GM11168 (cell line): Measurements from ENCODE around the gene HOXA3.

Source experiments
- in situ Hi-C: fragments of 300-500 bp; cut with MboI; formaldehyde crosslinking; loops from one replicate; pipeline ENCODE4 v1.12.0; 2022; ENCODE audit warnings: low sequenced_read_pairs; ENCODE audit not compliant: unreplicated experiment

HOXA3 gene

GRCh38 chr7:27191161-27191731 lies 38.9 kb upstream of the HOXA3 start:
- in situ Hi-C loops: loop anchor here (25.0 kb wide), 1 partner anchor 1329 kb away; no protein-coding TSS in a partner anchor

GRCh38 chr7:27189997-27190748 lies 37.8 kb upstream of the HOXA3 start:
- in situ Hi-C loops: loop anchor here (25.0 kb wide), 1 partner anchor 1328 kb away; no protein-coding TSS in a partner anchor

GRCh38 chr7:27189295-27189996 lies 37.1 kb upstream of the HOXA3 start:
- in situ Hi-C loops: loop anchor here (25.0 kb wide), 1 partner anchor 1327 kb away; no protein-coding TSS in a partner anchor

- in situ Hi-C loops: loop anchor here (25.0 kb wide), 1 partner anchor 1326 kb away; no protein-coding TSS in a partner anchor
Observed at GRCh38 chr7:27188386-27189294, 36.3 kb upstream of the HOXA3 start.

GRCh38 chr7:27187475-27188385 lies 35.3 kb upstream of the HOXA3 start:
- in situ Hi-C loops: loop anchor here (25.0 kb wide), 1 partner anchor 1325 kb away; no protein-coding TSS in a partner anchor

- in situ Hi-C loops: loop anchor here (25.0 kb wide), 1 partner anchor 1325 kb away; no protein-coding TSS in a partner anchor
Observed at GRCh38 chr7:27186668-27187474, 34.5 kb upstream of the HOXA3 start.

- in situ Hi-C loops: loop anchor here (25.0 kb wide), 1 partner anchor 1324 kb away; no protein-coding TSS in a partner anchor
Observed at GRCh38 chr7:27185854-27186667, 33.7 kb upstream of the HOXA3 start.

- in situ Hi-C loops: loop anchor here (25.0 kb wide), 1 partner anchor 1323 kb away; no protein-coding TSS in a partner anchor
Observed at GRCh38 chr7:27185013-27185853, 32.9 kb upstream of the HOXA3 start, which contains the start of gene HOXA11. Gene HOXA11 (minus strand): TSS chr7:27185232. CDS start chr7:27185144, 88 bp downstream.

- in situ Hi-C loops: loop anchor here (25.0 kb wide), 1 partner anchor 1322 kb away; no protein-coding TSS in a partner anchor
Observed at GRCh38 chr7:27184337-27185012, 32.1 kb upstream of the HOXA3 start.

- in situ Hi-C loops: loop anchor here (25.0 kb wide), 1 partner anchor 1322 kb away; no protein-coding TSS in a partner anchor
Observed at GRCh38 chr7:27183682-27184336, 31.4 kb upstream of the HOXA3 start.

GRCh38 chr7:27182861-27183681 lies 30.7 kb upstream of the HOXA3 start:
- in situ Hi-C loops: loop anchor here (25.0 kb wide), 1 partner anchor 1321 kb away; no protein-coding TSS in a partner anchor

GRCh38 chr7:27182285-27182841 lies 30.0 kb upstream of the HOXA3 start:
- in situ Hi-C loops: loop anchor here (25.0 kb wide), 1 partner anchor 1320 kb away; no protein-coding TSS in a partner anchor

- in situ Hi-C loops: loop anchor here (25.0 kb wide), 1 partner anchor 1320 kb away; no protein-coding TSS in a partner anchor
Observed at GRCh38 chr7:27181795-27182275, 29.5 kb upstream of the HOXA3 start.
